NT2/D1 (cell line): ENCODE measurements around the gene UAP1.

ENCODE experiments used
- SUZ12 ChIP-seq: IDR thresholded peaks from 2 replicates; pipeline ENCODE4 v1.6.1; 2011; ENCODE audit not compliant: insufficient read length, insufficient read depth; ENCODE audit errors: extremely low read depth
- YY1 ChIP-seq: IDR thresholded peaks from 2 replicates; pipeline ENCODE4 v1.6.1; 2011; ENCODE audit not compliant: insufficient read length, insufficient read depth
- ZNF274 ChIP-seq: IDR thresholded peaks from 2 replicates; pipeline ENCODE4 v1.6.1; 2011; ENCODE audit warnings: mild to moderate bottlenecking, low read depth, low read length

- TF ChIP-seq SUZ12 (no peak), ZNF274 (no peak), YY1 (no peak)
Measured at GRCh38 chr1:162562470-162562828, 927 bp downstream of the UAP1 start.
